Esophagus squamous epithelium (tissue), 4 donors: ENCODE measurements around the gene THYN1.

Source experiments
- CTCF ChIP-seq, 6 experiments: fragments of 450-650 bp in 4 of 6; fragments of 200-600 bp in 2 of 6; sonication (generic) in 2 of 6; IDR thresholded peaks; one replicate each; pipeline ENCODE4 v1.5.1; 2016 to 2019; ENCODE audit warnings: antibody characterized with exemption in 6 of 6, mild to moderate bottlenecking in 4 of 6, moderate library complexity in 4 of 6
- POLR2A ChIP-seq, 4 donors: fragments of 450-650 bp; IDR thresholded peaks; one replicate each; pipeline ENCODE4 v1.6.1; 2017; ENCODE audit warnings: antibody characterized with exemption in 4 of 4, mild to moderate bottlenecking in 4 of 4, moderate library complexity in 3 of 4

- TF ChIP-seq POLR2A (IDR thresholded peaks at IDR 0.05) = no peak
- no peak for TF ChIP-seq CTCF (IDR thresholded peaks at IDR 0.05)
Observed at GRCh38 chr11:134266841-134267251, 13.7 kb upstream of the THYN1 start.
